ENCODE measurements around the gene CX3CR1.

CX3CR1 gene

GRCh38 chr3:39290255-39290654 is 10.4 kb upstream of the CX3CR1 start:
- DNase-seq = no peak

DNA sequence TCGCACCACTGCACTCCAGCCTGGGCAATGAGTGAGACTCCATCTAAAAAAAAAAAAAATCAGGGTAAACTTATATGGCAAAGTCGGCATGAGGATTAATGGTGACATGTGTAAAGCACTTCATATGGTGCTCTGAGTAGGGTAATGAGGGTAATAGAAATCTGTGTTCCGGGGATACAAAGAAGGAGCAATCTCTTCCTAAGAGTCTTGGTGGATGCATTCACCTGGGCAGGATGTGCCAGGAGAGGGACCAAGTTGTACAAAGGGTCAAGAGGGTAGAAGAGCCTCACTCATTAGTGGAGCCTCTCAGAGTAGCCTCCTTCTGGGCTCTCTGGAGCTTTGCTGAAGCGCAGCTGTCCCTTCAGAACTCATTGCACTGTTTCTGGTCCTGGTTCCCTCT is 9.3 kb upstream of the CX3CR1 start:
- DNase-seq = no peak

DNA sequence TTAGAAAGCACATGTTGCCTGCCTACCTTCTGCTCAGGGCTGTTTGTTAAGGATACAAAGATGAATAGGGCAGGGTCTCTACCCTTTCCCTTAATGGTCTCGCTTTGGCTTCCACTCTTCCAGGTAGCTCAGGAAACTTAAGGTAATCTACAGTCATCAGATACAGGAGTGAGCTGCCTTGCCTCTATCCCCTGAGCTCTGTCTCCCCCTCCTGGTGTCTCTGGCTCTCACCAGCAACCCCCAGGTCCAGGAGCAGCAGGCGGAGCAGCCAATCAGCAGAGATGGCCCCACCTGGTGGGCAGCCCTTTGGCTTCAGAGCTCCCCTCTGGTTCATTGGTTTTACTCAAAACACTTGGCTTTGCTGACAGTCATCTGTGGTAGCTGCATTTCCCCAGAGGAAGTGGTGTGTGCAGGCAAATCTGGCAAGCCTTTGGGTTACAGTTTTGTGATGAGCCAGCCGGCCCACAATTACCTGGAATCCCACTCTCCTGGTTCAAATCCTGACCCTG is 8.5 kb upstream of the CX3CR1 start:
- peak; percentile 35 for DNase-seq

GRCh38 chr3:39287216-39288164 is 7.7 kb upstream of the CX3CR1 start:
- DNase-seq = no peak

DNA sequence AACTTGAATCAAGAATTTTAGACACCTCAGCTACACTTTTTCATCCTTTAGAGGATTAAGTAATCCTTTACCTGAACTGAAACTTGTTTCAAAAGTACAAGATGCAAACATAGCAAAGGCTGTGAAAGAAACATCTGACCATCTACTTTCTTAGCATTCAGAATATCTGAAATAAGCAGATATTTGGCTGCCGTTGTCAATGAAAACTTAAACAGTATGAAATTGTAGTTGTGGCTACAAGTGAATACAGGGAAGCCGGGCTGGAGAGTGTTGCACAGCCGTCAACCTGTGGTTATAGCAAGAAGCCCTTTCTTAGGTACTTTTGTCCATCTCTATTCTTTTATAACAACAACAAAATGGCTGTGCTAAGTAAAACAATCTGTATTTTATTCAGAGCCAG is 6.9 kb upstream of the CX3CR1 start:
- DNase-seq = no peak

GRCh38 chr3:39285332-39285731 is 5.5 kb upstream of the CX3CR1 start:
- no peak for DNase-seq

GRCh38 chr3:39284457-39284881 is 4.6 kb upstream of the CX3CR1 start:
- no peak for DNase-seq

GRCh38 chr3:39282057-39282456 is 2.2 kb upstream of the CX3CR1 start:
- DNase-seq = no peak

- DNase-seq = no peak
Measured at GRCh38 chr3:39281533-39281932, 1.7 kb upstream of the CX3CR1 start.

GRCh38 chr3:39280571-39280970 is 735 bp upstream of the CX3CR1 start:
- no peak for DNase-seq

DNA sequence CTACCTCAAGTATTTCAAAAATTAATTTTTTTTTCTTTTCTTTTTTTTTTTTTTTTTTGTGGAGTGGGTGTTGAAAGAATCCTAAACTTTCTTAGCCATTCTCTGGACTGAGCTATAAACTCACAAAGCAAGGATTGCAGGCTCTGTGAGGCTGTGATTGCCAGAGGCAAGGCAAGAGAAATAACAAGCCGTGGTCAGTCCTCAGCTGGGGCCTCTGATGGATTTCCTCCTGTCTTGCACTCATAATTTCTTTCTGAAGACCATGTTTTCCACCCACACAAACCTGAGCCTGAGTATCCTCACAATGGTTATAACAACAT is 1.3 kb downstream of the CX3CR1 start:
- no peak for DNase-seq

- no peak for DNase-seq
Measured at GRCh38 chr3:39277893-39278615, 1.8 kb downstream of the CX3CR1 start.

DNA sequence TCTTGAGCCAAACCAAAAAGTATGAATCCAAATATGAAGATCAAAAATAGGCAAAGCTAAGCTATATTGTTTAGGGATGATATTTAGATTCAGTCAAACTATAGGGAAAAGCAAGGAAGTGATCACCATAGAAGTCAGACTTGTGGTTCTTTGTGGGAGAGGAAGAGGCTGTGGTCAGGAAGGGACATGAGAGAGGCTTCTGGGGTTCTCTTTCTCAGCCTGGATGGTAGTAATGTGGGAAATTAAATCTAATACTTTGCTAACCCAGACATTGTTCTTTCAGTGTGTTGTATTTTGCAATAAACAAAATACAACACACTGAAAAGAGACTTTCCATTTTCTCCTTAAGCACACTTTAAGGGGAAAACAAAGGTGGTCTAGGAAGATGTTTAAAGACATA is 3.1 kb downstream of the CX3CR1 start:
- no peak for DNase-seq

DNA sequence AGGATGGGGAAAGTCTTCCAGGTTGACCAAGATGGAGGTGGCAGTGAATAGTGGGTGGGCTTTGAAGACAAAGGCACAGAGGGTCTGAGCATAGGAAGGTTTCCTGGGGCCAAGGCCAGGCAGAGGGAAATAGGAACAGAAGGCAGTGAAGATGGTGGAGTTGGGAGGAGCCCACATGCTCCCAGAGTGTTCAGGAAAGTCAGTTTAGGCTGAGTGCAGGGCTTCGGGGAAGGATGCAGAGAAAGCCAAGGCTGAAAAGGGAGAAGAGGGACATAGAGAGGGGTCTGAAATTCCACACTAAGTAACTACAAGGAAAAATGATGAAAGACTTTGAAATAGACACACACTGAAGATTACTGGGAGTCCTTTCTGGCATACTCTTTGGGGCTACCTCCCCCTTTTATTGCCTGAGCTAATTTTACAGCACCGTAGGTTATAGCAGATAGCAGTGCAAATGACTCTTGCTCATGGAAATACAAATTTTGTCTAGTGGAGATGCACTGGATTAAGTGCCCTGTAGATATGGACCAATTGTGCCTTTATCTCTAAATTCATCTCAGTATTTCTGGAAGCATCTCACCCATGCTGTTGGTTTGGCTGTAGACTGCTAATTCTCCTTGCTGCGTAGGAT is 3.8 kb downstream of the CX3CR1 start:
- DNase-seq = no peak

DNA sequence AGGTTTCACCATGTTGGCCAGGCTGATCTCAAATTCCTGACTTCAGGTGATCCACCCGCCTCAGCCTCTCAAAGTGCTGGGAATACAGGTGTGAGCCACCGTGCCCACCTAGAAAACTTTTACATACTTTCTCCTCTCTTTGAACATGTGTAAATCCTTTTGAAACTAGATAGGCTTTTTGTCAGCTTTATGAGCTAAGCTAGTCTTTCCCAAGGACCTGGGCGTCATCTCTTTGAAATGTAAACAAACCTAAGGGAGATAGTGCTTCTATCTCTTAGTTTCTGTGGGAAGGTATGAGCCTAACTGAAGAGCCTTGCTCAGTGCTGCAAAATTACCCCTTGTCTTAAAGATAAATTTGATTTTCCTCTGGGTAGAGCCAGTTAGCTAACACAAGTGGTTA is 4.8 kb downstream of the CX3CR1 start:
- DNase-seq = no peak

DNA sequence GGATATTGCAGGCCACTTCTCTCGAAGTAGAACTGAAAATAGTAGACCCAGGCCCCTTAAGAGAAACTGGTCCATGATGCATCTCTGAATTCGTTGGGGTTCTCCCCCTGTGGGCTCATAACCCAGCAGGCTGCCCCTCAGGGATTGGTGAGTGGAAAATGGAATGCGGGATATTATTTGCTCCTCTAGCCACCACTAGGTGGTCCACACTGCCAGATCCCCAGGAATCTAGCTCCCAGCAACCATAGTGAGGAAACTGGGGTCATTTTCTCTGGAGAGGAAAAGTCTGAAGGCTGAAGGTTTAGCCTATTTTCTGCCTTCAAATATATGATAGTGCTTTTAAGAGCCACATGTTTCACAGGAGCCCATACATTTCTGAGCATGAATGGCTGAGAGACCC is 6.7 kb downstream of the CX3CR1 start:
- no peak for DNase-seq

- no peak for DNase-seq
Measured at GRCh38 chr3:39272191-39272590, 7.6 kb downstream of the CX3CR1 start.

- no peak for DNase-seq
Measured at GRCh38 chr3:39271363-39271914, 8.4 kb downstream of the CX3CR1 start.

GRCh38 chr3:39269528-39269927 is 10.3 kb downstream of the CX3CR1 start:
- no peak for DNase-seq

DNA sequence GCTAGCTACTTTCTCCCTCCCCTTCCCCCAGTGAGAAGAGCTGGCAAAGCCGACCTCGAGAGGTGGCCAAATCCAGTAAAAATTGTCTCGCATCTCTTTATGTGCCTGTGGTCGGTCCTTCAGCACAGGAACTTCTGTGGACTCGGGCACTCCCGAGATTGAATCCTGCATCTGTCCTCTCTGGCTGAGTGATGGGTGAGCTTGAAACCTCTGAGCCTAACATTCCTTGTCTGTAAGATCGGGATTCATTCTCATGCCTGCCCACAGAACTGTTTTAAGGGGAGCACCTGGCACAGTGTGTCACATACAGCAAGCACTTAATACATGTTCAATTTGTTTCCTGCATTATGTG is 11.3 kb downstream of the CX3CR1 start:
- DNase-seq = no peak

DNA sequence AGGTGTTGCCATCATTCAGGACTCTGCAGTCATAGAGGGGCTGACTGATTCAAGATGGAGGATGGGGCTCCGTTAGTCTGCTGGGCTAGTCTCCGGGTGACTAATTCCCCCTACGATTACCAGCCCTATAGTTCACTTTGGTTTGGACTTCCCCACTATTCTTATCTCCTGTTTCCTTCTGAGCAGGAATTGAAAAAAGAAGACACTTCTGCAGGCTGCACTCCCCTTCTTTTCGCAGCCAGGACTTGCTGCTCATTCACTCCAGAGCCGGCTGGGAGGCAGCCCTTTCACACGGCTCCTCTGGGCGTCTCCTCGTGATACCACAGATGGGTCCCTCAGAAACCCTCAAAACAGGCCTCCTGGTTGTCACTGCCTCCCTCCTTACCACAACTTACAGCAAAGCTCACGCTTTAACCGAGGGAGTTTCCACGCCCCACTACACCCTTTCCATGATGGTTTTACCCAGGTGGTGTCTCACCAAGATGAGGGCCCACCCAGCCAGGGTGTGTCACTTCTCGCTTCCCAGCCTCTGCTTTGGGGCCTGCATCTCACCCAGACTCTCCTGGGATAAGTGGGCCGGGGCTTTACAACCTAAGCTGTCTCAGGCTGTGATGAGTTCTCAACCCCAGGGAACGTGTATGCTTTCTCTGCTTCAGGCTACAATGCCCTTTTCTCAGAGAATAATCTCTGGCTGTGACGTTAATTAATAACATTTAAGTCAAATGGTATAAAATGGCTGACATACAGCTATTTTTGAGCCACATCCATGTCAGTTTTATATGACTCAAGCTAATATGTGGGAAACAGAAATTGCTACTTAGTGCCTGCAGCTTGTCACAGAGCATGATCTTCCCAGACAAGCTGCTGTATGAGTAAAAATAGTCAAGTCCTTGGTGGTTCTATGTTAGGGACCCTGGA is 11.9 kb downstream of the CX3CR1 start:
- DNase-seq = no peak

DNA sequence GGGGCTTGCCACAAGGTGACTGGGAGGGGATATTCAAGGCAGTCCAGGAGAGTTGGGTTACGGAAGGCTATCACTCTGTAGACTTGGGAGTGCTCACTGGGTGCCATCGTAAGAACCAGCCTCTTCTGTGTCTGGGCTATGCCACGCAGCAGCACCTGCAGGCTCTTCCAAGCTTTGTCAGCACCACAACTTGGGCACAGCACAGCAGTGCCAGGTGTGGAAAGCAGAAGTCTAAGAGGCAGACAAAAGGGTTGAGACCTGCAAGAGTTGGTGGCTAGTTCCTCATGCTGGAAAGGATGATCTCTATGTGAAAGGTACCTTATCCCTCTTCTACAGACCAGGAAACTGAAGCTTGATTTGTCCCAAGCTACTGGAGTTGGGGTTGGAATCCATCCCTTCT is 15.8 kb downstream of the CX3CR1 start:
- no peak for DNase-seq

Measured in NCI-H1417 treated with DMSO at 0.1 percent for 48 hours (cell line).